GM19351 (cell line): ENCODE measurements around the gene ZCCHC14.

ENCODE experiments used
- ATAC-seq: cut with Tn5 transposase; IDR thresholded peaks from one replicate; pipeline ENCODE4 v1.9.1; 2021; ENCODE audit warnings: mild to moderate bottlenecking, moderate library complexity; ENCODE audit not compliant: unreplicated experiment

Gene ZCCHC14

DNA sequence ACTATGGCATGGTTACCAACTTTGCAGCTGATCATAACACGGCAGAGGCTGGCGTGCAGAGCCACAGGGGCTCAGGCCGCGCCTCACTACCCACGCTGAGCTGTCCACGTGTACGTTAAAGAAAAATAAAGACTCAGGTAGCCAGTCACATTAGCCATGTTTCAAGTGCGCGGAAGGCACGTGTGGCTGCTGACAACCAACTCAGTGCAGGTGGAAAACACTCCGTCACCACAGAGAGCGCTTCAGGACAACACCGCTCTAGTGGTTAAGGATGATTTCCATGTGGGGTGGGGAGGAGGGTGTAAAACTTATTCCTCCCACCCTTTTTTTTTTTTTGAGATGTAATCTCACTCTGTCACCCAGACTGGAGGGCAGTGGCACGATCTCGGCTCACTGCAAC lies 33.8 kb downstream of the ZCCHC14 start:
- ATAC-seq = no peak

DNA sequence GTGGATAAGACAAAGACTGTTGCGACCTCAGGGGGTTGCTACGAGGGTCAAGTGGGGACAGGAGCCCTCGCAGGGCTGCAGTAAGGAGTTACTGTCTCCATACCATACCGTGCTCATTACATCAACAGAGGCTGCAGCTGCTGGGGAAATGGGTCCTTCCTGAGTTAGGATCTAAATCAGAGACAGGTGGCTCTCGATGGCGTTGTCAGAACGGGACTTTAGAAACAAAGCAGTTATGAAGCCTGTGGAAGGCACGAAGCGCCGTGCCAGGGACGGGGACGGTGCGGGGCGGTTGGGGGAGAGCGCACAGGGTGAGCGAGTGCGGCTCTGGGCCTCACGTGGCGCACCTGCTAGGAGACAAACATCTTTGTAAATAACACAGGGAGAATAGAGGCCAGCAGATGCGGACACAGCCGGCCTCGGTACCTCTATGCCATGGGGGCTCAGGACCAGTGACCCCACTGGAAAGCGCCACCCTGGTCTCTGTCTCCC lies 34.4 kb downstream of the ZCCHC14 start:
- ATAC-seq = no peak

DNA sequence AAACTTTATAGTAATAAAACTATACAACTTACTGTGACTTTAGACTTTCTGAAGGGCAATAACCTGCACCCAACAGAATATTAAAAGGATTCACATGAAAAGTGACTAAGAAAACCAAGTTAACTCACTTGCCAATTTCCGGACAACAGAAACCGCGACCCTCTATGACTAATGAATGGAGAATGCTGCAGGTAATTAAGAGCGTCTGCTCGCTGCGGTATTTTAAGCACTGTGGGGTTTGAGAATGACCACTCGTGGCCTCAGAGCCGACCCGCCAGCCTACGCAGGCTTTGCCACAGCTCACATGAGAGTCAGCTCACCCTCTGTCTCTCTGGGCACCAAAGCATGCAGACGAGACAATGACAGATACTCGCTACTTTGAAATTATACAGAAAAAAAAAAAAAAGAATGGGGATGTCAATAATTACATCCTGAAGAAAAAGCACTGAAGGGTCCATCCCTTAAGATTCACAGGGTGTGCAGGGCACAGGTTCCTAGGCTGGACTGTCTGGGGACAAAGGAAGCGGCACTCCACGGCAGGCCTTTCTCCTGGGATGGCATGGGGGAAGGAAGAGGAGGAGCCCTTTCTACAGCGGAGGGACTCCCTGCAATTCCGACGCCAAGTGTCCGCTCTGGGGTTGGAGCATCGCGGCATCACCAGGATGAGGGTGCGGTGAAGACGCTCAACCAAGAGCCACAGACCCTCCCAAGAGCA lies 35.0 kb downstream of the ZCCHC14 start:
- ATAC-seq = no peak

DNA sequence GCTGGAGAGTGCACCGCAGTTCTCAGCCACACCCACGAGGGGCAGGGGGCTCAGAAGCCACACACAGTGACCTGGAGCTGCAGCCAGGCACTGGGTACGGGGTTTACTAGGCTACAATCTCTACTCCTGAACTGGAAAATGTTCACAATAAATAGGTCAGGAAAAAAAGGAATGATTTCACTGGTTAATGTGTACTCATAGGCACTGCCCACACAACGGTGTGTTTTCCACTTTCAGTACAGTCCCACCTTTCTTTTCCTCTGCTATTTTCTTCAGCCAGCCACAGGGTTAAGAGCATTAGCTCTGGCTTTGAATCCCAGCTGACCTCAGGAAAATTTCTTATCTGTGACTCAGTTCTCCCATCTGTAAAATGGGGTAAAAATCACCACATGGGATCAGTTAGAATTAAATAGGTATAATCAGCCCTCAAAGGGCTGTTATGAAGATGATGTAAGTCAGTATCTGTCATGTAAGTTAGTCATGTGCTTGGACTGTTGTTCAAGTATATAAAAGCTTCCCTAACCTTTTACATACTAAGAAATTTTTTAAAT lies 35.7 kb downstream of the ZCCHC14 start:
- no peak for ATAC-seq

DNA sequence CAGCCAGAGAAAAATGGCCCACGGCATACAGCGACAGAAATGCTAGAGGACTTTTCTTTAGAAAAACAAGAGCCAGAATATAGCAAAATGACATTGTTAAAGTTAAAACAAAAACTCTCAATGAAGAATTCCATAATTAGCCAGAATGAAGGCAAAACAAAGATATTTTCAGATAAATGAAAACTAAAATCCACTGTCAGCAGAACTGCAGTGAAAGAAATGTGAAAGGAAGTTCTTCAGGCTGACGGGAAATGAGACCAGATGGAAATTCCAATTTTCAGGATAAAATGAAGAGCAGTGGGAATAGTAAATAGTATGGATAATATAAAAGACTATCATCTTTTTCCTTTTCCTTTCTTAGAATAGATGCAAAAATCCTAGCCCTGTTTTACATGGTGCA lies 38.4 kb downstream of the ZCCHC14 start:
- no peak for ATAC-seq

DNA sequence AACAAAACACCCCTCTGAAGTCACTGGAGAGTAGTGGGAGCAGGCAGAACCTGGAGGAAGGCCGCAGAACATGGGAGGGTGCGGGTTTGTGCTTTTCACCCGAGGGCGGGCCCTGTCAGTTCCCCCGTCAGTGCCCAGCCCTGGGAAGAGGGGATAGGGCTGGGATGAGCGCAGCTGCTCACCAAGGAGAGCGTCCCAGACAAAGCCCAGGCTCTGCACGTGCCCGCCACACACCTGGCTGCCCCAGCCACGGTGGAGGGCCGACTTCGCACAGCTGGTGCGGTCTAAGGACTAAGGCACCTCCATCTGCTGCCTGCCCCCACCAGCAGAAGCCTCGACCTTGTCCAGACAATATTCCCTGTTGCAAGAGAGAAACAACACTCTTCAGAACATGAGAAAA lies 39.5 kb downstream of the ZCCHC14 start:
- ATAC-seq = no peak

DNA sequence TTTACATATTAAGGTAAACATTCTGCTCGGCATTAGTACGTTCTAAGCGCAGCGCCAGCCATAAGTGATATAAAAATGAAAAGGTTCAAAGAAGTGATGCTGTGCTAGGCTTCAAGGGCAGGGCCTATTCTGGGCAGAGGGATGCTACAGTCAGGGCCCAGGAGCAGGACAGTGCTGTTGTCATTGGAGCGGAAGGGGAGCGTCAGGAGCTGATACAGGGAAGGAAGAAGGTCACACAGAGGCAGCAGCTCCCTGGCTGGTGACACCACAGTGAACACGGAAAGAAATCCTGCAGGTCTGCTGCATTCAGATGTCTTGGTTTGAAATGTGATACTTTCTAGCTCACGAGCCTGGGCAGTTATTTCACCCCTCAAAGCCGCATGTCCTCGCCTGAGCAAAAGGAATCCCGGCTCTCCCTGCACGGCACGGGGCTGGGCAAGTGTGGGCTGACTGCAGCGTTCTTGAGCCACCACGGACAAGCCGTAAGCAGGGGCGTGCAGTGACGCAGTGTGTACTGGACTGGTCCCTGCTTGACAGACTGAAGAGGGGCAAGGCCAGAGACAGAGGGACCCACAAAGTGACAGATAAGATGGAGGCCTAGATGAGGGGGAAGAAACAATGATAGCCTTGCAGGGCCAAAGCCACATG lies 41.1 kb downstream of the ZCCHC14 start:
- ATAC-seq = no peak

DNA sequence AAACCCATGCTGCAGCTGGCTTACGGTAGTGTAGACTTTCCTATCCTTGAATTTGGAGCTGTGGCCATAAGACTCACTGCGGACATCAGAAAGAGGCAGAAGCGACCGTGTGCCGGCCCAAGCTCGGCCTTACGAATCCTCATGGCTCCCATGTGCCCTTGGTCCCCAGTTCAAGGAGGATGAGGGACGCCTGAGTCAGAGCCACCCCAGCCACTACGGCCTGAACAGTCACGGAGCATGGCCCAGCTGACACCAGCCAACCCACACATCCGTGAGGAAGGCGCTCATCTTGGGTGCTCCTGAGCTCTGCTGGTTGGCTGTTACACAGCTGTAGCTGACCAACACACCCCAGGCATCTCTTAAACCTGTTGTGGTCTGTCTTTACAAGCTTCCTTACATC lies 44.0 kb downstream of the ZCCHC14 start:
- no peak for ATAC-seq

DNA sequence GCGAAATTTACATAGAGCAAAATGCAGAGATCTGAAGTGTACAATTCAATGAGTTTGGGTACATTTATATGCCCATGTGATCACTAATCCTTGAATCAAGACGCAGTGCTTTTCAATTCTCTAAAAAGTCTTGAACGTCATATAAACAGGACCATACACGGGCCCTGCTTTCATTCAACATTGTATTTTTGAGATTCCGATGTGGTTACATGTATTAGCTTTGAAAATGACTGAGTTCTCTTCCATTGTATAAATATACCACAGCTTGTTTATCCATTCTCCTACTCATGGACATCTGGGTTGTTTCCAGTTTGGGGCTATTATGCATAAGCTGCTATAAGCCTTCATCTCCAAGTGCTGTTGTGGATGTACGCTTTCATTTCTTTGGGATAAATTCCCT lies 45.5 kb downstream of the ZCCHC14 start:
- ATAC-seq = no peak

DNA sequence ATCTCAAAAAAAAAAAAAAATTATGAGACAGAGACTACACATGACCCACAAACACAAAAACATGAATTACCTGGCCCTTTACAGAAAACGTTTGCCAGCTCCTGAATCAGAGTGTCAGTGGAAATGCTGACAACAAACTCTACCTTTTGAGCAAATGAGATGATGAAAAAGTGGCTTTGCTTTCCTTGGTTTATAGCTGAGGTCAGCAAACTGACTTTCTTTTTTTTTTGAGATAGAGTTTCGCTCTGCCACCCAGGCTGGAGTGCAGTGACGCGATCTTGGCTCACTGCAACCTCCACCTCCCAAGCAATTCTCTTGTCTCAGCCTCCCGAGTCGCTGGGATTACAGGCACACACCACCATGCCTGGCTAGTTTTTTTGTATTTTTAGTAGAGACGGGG lies 46.3 kb downstream of the ZCCHC14 start:
- ATAC-seq = no peak

DNA sequence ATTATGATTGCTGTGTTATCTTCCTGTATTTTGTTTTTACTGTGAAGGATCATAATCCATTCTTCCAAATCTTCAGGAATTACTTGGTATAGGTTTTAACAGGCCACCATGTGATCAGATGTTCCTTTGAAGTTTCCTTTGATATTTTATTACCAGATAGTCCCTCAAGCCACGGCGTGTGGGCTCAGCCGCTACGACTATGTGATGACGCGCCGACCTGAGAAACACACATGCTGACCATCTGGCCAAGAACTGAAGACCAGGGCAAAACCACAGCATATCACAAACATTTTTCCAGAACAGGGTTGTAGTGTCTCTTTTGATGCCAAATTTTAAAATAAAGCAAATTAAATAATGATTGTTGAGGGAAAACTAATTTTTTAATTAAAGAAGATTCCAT lies 47.3 kb downstream of the ZCCHC14 start:
- ATAC-seq = no peak

DNA sequence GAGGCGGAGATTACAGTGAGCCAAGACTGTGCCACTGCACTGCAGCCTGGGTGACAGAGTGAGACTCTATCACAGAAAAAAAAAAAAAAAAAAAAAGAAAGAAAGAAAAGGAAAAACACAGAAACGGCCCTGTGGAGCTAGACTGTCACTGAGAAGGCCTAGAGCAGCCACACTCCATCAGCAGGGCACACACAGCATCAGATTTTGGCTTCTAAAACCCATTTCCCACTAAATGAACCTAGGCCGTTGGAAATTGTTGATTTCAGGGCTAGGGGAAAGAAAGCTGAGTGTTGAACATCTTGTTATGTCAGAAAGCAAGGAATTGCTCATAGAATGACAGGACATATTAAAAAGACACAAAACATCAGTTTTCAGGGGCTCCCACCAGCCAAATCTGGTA lies 48.9 kb downstream of the ZCCHC14 start:
- ATAC-seq = no peak

DNA sequence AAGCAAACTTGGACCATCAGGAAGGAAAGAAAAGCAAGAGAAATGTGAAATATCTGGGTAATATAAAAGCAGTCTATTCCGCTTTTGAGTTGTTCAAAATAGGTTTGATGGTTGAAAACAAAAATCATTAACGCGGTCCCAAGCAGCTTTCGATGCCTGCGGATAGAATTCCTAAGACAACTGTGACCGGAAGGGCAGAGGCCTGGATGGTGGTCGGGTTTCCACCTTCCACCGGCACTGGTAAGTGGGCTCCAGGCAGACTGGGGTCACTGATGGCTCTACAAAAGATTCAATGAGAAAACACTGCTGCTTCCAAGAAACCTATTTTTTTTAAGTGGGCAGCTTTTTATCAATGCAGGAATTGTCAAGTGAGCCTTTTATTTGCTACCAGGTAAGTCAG lies 49.8 kb downstream of the ZCCHC14 start:
- no peak for ATAC-seq

DNA sequence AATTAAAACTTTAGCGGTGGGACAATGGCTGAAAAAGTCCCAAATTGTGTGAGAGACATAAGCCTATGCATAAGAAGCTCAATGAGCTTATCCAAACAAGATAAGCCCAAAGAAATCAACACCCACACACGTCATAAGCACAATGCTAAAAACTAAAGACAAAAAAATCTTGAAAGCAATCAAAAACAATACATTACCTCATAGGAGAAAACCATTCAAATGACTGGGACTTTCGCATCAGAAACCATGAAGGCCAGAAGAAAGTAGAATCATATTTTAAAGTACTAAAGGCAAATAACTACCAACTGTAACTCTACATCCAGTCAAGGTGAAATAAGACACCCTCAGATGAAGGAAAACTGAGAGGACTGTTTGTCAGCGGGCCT lies 50.2 kb downstream of the ZCCHC14 start:
- no peak for ATAC-seq

DNA sequence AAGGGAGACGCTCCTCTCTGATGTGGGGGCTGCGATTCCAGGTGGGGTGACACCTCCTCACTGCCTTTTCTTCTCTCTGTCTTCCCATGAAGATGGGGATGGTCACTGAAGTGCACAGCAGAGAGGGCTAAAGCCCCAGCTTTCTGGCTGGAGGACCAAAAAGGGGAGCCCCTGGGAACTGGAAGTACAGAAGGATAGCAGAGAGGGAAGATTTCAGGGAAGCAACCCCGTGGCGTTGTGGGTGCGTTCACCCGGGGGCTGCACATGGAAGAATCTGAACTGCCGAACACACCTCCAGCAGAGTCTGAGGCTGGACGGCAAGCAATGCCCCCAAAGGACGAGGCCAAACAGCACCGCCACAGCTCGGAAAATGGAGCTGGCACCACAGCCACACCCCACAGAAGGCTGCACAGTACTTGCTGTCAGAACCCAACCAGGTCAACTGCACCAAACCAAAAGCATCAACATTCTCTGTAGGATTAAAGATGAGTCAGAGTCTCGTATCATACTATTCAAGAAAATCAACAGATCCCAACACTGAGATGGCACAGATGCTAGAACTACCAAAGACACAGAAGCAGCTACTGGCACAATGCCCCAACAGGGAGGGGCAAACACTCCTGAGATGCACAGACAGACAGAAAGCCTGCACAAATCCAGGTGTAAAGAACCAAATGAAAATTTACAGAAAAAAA lies 50.8 kb downstream of the ZCCHC14 start:
- ATAC-seq = no peak

DNA sequence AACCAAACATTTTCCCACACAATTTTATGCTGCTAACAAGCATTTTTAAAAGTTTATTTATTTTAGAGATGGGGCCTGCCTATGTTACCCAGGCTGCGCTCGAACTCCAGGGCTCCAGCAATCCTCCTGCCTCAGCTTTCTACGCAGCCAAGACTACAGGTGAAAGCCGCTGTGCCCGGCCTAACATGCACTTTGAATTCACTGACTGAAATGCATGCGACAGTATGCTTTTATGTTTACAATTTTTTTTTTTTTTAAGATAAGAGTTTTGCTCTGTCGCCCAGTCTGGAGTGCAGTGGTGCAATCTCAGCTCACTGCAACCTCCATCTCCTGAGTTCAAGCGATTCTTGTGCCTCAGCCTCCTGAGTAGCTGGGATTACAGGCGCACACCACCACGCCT lies 52.9 kb downstream of the ZCCHC14 start:
- no peak for ATAC-seq

DNA sequence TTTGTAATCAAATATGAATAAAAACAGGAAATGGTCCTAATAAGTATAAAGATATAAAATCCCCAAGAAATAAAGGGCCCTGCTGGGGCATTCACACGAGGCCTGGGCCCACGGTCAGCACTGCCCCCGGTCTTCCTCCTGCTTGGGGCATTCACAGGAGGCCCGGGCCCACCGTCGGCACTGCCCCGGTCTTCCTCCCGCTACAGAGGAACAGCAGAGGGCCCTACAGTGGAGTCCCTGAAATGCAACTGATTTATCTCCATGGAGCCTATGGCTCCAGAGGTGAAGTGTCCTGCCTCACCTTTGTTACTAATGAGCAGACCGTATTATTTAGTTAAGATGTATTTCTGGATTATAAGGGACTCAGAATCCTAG lies 54.2 kb downstream of the ZCCHC14 start:
- ATAC-seq = no peak

DNA sequence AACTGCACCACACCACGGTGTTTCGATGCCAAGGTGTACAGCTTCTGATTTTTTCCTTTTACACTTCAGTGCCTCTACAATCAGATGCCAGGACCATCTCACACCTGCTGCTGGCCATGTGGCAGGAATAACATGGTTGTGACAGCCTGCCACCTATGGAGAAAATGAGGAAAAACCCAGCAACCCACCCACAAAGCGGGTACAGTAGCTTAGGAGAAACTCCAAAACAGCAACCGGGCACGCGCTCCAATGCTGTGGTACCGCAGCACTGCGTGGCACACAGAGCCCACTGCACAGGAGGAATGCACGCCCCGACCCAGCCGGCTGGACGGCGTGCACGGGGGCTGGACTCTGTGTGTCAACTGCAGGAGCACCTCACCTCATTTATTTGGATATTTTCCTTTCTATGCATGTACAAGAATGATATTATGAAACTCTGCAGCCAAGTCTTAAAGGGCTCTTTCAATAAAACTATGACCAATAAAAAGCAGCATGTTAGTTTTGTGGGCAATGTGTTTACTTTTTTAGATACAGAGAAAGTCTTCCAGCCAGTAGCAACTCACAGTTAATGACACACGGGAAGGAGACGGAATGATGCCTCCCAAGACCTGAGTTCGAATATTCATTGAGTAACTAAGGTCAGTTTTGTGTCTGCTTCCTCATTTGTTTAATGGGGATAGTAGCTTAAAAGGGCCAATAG lies 54.8 kb downstream of the ZCCHC14 start:
- ATAC-seq = no peak

DNA sequence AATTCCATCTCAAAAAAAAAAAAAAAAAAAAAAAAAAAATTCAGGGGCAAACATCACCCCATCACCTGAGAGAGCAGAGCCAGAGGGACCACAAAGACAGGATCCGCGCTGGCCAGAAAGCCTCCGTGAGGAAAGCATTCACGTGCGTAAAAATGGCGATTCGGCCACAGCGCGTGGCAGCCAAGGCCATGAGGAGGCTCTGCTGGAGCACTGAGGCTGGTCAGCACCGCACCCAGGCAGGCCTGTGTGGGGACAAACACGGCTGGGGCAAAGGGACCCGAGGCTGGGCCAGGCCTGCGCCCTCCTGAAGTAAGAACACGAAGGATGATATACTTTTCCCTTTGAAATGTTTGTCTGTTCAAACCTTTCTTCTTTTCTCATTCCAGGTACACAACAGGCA lies 55.5 kb downstream of the ZCCHC14 start:
- no peak for ATAC-seq

DNA sequence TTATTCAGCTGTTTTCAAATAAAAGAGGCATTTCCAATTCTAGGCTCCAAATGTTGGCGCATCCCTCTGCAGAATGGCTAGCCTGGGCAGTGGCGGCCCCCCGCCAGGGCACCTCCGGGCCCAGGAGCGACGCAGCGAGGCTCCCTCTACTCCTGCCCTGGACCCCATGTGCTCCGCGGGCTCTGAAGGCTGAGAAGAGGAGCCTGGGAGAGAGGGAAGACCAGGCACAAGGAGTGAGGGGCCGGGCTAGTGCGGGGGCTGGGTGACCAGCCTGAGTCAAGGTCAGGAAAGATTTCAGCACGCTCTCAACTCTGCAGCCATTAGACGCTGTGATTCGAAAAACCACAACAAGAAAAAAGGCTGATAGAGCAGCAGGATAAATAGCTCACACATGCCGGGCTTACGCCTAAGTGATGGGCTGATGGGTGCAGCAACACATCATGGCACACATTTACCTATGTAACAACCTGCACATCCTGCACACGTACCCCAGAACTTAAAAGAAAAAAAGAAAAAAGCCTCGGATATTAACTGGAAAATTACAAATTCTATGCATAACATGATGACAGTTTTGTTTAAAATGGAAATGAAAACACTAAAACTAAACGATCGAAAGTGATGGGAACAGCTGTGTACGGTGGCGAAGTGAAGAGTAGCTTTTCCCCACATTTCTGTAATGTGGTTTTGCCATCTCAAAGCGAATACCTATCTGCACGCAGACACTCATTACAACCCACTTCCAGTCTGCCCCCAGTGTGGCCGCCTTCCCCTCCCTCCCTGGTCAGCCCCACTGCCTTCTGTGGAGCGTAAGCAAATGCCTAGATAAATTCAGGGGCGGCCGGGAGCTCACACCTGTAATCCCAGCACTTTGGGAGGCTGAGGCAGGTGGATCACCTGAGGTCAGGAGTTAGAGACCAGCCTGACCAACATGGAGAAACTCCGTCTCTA lies 56.3 kb downstream of the ZCCHC14 start:
- ATAC-seq = no peak
